ENCODE measurements around the gene AGXT2.
A peak's percentile ranks its signal among the peaks of the same experiment; 100 is the strongest.
"Not testable (repeated sequence)": the region's sequence is repeated elsewhere in the genome, so short reads cannot be mapped to it uniquely, and the experiment has no call there.

Gene AGXT2

DNA sequence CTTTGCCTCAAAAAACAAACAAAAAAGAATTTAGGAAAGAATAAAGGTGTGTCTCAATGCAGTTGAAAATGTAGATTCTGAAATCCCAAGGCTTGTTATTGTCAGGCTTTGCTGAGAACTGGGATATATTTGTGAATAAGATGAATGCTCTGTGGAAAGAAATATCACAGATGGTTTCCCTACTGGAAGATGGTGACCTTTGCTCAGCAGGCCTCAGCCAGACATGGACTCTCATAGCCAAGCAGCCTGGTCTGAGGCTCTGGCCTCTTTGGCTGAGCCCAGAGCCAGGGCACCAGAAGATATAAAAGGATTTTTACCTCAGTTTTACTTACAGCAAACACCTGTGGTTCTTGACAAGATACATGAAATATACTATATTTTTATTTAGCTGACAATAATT, 37.1 kb downstream of the AGXT2 start:
- no peak for DNase-seq

DNA sequence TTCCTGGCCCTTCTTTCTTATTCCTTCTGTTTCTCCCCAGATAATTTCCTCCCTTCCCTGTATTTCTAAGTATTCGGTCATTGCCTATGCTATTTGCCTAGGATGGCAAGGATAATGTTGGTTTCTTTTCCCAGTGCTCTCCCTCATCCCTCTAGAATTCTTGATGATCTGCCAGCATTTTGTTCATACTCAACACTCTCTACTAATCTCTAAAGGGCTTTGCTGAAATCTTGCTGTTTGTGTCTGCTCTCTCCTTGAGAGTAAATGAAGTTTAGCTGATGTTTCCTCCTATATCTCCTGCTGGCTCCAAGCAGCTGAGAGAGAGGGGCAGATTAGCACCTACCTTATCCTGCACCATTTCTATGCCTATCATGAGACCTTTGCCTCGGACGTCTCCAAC, 38.1 kb downstream of the AGXT2 start:
- no peak for DNase-seq

DNA sequence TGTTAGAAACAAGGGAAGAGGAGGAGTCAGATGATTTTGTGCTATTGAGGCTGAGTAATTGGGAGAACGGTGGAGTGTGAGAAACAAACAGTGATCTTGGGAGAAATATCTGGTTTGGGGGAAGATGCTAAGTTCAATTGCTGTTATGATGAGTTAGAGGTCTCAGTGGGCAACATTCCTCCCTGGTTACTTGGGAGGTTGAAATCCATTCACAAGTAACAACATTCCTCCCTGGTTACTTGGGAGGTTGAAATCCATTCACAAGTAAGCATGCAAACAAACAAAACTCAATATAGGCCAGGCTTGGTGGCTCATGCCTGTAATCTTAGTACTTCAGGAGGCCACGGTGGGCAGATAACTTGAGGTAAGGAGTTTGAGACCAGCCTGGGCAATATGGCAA, 38.7 kb downstream of the AGXT2 start:
- no peak for DNase-seq

DNA sequence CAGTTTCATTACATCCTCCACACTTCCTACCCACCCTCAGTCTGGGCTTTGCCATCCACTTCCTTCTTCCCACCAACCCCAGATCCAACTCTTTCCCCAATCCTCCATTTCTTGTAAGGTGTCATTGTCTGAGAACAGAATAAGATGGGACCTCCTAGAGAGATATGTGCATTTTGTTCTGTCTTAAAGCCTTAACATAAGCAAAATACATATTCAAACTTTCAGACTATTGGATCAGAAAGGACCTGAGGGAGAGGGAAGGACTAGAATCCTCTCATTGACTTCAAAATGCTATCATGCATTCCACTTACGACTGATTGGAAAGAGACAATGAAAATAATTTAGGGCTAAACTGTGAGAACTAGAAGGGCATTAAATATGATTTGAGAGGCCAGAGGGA, 43.0 kb downstream of the AGXT2 start:
- DNase-seq, result no peak

DNA sequence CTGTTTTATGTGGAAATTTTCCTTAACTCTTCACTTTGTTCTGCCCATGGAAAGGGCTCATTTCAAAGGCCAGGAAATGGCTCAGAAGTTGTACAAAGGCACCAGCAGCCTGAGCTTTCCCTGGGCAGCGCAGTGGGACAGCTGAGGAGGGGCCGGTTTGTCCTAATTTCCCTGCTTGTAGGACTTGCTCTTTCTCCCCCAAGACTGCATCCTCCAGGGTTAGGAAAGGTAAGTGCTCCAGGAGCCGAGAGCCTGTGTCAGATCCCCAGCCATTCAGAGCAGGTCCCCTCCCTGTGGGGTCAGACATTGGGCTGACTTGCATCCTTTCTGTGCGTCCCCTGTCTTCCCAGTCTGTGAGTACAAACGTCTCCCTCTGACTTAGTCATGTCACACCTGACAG, 43.5 kb downstream of the AGXT2 start:
- DNase-seq, result no peak

DNA sequence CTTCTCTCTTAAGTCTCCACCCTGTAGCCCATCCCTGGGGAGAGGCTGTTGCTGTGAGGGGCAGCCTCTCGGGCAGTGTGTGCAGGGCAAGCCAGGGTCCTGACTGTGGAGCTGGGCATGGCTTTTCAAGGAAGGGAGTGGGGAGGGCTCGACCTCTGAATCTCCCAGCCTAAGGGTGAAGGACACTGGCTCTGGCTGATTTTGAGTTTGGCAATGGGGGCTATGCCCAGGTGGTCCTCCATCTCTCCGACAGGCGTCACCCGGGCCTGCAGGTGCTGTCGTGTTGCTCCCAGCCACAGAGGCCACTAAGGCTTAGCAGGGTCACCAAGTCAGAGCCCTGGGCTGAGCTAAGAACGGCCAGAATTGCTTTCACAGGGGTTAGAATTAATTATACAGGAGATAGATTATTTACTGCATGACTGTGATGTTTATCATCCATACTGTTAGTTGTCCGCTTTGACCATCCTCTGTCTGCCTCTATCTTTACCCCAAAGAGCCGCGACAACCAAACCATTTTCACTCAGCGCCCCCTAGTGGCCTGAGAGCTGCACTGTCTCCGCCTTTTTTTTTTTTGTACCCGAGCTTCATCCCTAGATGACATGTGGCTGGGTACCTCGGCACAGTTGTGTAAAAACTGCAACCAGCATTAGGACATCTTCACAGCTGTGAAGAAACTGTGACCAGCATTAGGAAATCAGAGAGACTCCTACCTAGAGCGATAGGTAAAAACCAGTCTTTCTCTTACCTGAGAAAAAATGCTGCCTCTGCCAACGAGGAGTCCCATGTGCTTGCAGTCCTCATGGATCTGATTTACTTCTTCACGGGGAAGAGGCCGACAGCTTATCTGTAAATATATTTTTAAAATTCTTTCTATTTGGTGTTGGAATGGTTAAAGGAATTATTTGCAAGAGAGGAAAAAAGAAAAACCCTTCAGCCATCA, 44.5 kb downstream of the AGXT2 start:
- peak; percentile 78 for DNase-seq

DNA sequence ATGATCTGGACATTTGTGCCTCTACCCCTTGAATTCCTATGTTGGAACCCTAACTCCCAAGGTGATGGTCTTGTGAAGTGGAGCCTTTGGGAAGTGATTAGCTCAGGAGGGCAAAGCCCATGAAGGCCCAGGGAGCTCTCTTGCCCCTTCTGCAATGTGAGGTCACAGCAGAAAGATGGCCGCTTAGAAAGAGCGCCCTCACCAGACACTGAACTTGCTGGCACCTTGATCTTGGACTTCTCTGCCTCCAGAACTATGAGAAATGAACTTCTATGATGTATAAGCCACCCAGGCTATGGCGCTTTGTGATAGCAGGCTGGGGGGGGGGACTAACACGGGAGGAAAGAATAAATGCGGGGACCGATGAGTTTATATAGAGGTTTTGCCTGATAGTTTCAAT, 45.3 kb downstream of the AGXT2 start:
- DNase-seq, result no peak

DNA sequence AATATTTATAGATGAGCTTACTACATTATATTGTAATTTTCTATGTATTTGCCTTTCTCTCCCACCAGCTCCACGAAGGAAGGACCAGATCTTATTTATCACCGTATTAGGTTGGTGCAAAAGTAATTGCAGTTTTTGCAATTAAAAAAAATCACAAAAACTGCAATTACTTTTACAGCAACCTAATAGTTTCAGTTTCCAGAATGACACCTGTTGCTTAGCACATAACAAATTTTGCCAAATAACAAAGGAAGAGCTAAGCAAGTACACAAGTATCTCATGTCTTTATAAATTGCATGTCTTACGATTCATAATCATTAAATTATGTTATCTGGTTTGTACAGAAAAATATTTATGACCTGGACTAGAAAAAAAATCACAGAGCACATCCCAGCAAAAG, 45.9 kb downstream of the AGXT2 start:
- no peak for DNase-seq

DNA sequence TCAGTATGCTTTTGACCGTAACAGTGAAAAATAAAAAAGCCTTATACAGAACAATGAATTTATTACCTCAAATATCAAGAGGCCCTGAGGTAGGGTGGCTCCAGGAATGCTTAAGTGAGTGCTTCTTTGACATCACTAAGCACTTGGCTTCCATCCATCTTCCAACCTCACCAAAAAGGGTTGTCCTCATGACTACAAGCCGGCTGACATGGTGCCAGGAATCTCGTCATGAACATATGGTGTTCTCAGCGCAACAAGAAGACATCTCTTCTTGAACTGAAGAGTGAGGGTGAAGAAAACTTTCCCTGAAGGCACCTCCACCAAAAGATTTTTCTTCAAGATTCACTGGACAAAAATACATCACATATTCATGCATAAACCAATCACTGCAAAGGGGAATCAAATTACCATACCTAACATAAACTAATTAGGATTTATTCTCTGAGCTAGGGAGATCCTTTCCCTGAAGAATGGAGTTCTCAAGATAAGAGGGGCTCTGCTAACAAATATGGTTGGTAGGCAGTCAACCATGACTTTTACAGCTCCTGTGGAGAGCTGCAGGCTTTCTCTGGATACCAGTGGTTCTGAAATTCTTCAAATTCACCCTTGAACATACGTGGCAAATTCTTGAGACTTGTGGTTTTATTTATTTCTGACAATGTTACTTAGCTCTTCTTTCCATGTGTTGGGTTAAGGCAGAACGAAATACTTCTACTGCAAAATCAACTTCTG, 49.5 kb downstream of the AGXT2 start:
- no peak for DNase-seq

DNA sequence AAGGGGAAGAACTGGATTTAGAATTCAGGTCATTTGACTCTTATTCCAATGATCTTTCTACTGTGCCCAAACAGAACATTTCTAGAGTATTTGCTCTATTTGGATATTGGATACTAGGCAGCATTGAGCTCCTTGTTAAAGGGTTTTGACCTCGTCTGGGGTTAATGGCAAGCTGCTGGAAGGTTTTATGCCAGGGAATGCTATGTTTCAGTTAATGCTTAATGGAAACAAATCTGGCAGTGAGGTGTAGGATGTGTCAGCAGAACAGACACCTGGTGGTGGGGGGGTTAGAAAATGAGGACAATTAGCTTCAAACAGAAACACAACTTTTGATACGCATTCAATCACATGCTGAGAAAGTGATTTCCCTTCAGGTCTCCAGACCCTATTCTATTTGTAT, 51.5 kb downstream of the AGXT2 start:
- no peak for DNase-seq

DNA sequence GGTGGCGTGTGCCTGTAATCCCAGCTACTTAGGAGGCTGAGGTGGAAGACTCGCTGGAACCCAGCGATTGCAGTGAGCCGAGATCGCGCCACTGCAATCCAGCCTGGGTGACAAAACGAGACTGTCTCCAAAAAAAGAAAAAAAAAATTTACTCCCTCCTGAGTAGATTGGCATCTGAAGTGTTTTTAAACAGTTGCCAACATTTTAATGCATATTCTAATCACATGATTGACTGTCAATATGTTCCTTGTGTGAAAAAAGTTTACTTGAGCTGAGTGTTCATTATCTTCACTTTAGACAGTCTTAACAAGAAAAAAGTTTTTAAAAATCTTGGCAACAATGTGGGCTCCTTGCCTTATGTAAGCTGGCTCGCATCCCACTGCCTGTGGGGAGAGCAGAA, 53.8 kb downstream of the AGXT2 start:
- no peak for DNase-seq

DNA sequence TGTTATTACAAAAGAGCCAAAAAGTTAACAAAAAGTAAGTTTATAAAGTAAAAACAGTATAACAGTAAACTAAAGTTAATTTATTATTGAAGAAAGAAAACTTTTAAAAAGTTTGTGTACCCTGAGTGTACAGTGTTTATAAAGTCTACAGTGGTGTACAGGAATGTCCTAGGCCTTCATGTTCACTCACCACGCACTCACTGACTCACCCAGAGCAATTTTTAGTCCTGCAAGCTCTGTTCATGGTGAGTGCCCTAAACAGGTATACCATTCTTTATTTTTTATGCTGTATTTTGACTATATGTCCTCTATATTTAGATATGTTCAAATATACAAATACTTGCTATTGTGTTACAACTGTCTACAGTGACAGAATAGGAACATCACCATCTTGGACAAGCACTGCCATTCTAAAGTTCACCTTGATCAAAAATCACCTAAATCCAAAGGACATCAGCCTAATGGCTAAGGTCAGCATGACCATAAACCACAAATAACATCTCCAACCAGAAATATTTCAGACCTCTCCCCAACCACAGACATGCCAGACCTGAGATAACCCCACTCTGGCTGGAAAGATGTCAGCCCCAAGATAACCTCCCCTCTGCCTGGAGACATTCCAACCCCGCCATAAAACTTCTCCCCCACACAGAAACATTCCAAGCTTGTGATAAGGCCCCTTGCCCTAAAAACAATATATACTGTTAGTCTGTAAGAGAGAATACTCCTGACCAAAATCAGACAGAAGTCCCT, 56.1 kb downstream of the AGXT2 start:
- no peak for DNase-seq

DNA sequence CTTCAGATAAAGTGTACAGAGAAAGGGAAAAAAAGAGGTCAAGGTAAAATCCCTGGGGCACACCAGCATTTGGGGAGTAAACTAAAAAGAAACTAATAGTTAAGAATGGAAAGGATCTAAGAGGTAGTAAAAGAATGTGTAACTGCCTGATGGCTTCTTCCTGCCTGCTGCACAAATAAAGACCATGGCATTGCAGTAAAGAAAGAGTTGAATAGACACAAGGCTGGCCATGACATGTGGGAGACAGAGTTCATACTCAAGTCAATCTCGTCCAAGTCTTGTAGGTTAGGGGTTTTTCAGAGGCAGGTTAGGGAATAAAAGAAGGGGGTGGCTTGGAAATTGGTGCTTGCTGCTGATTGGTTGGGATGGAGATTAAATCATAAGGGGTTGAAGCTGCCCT, 60.8 kb downstream of the AGXT2 start:
- no peak for DNase-seq

DNA sequence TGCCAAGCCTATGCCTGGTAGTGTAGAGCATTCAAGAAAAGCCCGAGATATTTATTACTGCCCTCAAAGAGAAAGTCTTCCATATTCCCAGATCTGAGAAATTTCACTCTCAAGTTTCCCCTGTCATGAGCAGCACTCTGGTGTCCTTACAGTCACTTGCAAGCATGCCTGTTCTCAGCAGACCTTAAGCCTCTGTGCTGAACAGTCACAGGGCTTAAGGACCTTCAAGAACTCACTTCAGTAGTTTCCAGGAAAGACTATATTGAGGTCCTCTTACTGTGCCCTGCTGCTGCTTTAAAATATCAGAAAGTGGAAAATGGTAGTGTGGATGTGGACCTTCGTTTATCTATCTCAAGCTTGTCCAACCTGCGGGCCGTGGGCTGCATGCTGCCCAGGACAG, 64.9 kb downstream of the AGXT2 start:
- no peak for DNase-seq

DNA sequence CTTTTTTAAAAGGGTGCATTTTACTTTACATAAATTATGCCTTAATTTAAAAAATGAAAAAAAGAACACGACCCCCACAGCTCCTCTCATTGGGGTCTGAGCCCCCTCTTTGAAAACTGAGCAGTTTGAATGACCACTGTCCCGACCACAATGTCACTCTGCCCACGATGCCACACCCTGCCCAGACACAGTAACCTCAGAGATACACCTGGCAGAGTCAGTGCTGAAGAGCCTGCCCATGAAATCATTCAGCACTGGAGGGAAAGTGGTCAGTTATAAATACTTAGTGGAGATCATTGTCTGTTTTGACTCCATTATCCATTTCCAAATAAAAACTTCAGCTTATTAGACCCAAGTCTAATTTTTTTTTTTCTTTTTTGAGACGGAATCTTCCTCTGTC, 69.1 kb downstream of the AGXT2 start:
- no peak for DNase-seq

DNA sequence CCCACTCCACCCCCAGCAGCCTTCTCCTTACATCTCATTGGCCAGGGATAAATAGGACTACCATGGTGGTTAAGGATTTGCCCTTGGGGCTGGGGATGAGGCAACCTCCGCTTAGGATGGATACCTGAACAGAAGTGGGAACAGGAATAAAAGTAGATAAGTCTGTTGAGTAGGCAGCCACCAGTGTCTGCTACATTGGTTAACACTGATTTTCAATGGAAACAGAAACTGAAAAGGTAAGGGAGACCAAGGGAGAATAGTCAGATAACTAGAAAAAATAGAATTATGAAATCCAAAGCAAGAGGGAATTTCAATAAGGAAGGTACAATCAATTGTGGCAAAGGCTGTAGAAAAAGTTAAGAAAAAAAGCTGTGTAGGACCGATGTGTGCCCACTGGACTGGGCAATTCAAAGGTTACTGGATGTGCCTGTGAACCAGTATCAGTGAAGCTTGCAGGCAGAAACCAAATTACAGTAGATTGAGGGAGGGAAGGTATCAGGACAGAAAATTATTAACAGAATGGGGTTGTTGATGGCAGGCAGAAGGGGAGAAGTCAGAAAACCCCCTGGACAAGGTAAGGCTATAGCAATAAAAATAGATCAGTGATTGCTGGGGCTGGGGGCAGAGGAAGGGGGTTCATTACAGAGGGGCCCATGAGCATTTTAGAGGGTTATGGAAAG, 69.7 kb downstream of the AGXT2 start:
- DNase-seq, result no peak

DNA sequence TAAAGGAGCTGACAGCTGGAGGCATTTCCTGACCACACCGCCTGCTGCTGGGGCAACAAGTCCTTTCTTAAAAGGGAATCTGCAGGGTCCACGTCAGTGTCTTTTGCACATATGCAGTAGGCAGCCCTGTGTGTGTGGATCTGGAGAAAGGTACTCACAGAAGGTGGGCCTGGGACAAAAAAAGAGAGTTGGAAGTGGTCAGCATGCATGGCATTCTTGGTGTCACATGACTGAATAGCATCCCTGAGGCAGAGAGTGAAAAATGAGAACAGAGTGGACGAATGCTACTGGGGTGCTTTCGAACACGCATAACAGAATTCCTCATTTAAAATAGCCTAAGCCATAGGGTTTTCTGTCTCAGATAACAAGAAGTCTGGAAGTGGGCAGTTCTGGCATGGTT, 71.4 kb downstream of the AGXT2 start:
- no peak for DNase-seq

DNA sequence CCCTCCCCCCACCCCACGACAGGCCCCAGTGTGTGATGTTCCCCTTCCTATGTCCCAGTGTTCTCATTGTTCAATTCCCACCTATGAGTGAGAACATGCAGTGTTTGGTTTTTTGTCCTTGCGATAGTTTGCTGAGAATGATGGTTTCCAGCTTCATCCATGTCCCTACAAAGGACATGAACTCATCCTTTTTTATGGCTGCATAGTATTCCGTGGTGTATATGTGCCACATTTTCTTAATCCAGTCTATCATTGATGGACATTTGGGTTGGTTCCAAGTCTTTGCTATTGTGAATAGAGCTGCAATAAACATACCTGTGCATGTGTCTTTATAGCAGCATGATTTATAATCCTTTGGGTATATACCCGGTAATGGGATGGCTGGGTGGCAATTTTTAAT, 76.1 kb downstream of the AGXT2 start:
- not testable (repeated sequence) for DNase-seq

DNA sequence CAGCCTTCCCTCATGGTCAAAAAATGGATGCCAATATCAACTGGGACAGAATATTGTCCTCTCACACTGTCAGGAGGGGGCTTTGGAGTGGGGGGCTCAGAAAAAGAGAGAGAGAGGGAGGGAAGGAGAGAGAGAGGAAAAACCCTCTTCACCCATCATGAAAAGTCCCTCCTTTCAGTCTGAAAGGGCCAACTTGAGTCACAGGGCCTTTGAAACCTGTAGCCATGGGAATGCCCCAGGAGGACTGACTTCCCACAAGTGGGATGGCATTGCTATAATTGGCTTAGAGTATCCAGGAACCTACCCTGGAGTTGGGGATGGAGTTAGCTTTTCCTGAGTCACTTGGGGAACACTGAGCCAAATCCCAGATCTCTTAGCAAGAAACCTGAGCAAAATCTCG, 77.2 kb downstream of the AGXT2 start:
- no peak for DNase-seq

DNA sequence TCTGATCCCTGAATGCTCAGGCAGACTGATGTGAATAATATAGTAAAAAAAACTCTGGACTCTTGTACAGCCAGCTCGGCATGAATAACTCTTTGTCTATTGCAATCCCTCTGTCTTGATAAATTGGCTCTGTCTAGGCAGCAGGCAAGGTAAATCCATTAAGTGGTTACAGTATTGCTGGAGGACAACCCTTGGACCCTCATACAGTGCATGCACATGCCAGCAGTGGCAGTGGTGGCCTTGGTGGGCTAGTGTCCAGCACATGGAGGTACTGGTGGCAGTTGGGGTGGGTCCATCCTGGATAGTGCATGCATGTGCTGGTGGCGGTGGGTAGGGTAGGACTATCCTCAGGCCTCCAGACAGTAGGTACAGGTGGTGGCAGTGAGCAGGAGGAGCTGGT, 79.5 kb downstream of the AGXT2 start:
- DNase-seq, result no peak

DNA sequence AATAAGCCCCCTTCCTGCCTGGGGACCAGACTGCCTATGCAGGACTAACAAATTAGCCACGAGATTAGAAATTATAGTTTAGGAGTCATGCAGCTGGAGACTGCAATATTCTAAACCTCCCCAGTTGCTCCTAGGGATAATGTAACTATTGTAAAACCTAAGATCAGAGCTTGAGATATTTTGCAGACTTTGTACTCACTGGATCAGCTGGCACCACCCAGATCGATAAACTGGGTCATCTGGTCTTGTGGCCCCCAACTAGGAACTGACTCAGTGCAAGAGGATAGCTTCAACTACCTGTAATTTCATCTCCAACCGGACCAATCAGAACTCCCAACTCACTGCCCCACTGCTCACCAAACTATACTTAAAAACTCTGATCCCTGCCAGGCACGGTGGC, 80.2 kb downstream of the AGXT2 start:
- DNase-seq, result no peak

DNA sequence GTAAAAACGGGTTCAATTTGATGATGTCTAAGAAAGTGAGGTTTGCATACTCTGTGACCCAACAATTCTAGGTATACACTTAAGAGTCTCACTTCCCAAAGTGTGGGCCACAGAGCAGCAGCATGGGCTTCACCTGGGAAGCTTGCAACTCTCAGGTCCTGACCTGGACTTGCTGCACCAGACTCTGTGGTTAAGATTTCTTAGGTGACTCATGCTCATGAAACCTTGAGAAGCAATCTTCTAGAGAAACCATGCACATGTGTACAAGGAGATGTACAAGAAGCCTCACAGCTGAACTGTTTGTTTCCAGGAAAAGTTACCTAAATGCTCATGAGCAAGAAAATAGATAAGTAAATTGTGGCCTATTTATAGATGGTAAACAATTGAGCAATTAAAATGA, 88.4 kb downstream of the AGXT2 start:
- no peak for DNase-seq

All from DMS53 (cell line).